Testis (tissue), 3 donors: Measurements from ENCODE around the gene METTL22. TPM values are rescaled to one million over a fixed set of nuclear protein-coding genes. Genes with fewer than 3 reads are reported as not detected.
A peak's percentile ranks its signal among the peaks of the same experiment; 100 is the strongest.

Experiments
- DNase-seq: peaks from one replicate; pipeline ENCODE4 v3.0.0-alpha.2; 2019
- H3K27ac ChIP-seq, 2 donors: fragments of 200-600 bp; sonication (generic); one replicate each; pipeline ENCODE4 v1.5.1; 2019
- H3K27me3 ChIP-seq: fragments of 200-600 bp; sonication (generic); one replicate; pipeline ENCODE4 v1.5.1; 2019
- H3K36me3 ChIP-seq: fragments of 200-600 bp; sonication (generic); one replicate; pipeline ENCODE4 v1.5.1; 2017; ENCODE audit warnings: low read depth; ENCODE audit errors: missing control alignments
- H3K4me1 ChIP-seq: fragments of 200-600 bp; sonication (generic); one replicate; pipeline ENCODE4 v1.5.1; 2019
- H3K4me3 ChIP-seq, 2 donors: fragments of 200-600 bp; sonication (generic); one replicate each; pipeline ENCODE4 v1.5.1; 2017 to 2019
- H3K9me3 ChIP-seq: fragments of 200-600 bp; sonication (generic); one replicate; pipeline ENCODE4 v1.5.1; 2017
- POLR2A ChIP-seq: fragments of 450-650 bp; IDR thresholded peaks from one replicate; pipeline ENCODE4 v1.6.1; 2017; ENCODE audit warnings: antibody characterized with exemption, mild to moderate bottlenecking, moderate library complexity
- WGBS, 2 donors: methylation state at CpG; one replicate each; pipeline ENCODE4 v1.1.5; 2018; 5-methylcytosine and 5-hydroxymethylcytosine counted together
- intact Hi-C: fragments of 100-400 bp; cut with DNase I; formaldehyde crosslinking; loops from one replicate; pipeline ENCODE4 v1.15.1; 2023; ENCODE audit warnings: low total_unique reads
- polyA plus RNA-seq: library from polyadenylated mRNA; stranded (reverse); fragments of 350-450 nt; fragmentation: Illumina TruSeq; extraction: RNeasy Lipid Tissue Mini Kit (QIAGEN cat#74804); gene quantifications from one replicate; pipeline ENCODE4 v1.2.3, GENCODE V29; 2014; ENCODE audit warnings: low read depth, low replicate concordance; ENCODE audit not compliant: insufficient read depth
- total RNA-seq, 2 donors: library from RNA; depleted of rRNA; stranded (reverse); fragments of >200 nt; gene quantifications; one replicate each; pipeline ENCODE4 v1.2.3, GENCODE V29; 2016
- TF ChIP-seq, protein P1 (sequence below), 3 experiments: fragments of 450-650 bp in 2 of 3; fragments of 200-600 bp in 1 of 3; sonication (generic) in 1 of 3; IDR thresholded peaks; one replicate each; pipeline ENCODE4 v1.5.1; 2016 to 2019; ENCODE audit warnings: antibody characterized with exemption in 3 of 3, mild to moderate bottlenecking in 2 of 3, moderate library complexity in 1 of 3

The METTL22 gene
- total and polyA plus RNA-seq, 3 donors from 2014 or later = 74.5 to 93.1 (median 85.6) TPM

DNA sequence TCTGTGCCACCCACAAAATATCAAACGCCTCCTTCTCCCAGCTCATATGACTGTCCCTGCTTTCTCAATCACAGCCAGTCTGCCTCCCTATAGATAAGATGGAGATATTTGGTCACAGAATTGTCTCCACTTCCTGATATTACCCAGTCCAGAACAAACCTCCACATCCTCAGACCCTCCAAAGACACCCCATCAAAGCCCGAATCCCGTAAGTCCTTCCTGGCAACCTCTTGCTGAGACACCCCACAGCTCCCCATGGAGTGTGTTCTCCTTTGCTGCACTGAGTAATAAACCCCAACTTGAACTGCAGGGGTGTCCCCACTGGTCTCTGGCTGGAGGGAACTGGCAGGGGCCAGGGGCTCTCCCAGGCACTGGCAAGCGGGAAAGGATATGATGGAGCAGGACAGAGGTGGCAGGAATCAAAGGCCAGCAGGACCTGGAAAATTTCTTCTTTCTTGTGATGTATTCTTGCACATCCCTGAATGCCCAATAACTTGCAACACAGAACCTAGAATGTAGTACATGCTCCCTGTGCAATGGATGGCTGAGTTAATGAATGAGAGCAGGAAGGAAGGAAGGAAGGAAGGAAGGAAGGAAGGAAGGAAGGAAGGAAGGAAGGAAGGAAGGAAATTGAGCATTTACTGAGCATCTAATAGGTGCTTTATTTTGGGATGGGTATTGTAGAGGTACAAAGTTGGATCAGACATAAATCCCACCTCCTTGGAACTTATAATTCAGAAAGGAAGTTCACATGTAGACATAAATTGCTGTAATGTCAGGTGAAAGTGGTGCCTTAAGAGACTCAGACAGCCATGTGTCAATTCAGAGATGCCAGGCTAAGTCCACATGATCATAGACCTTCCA, 45.1 kb upstream of the METTL22 start:
- intact Hi-C loops = no loop called here
- no peak for TF ChIP-seq POLR2A
- TF ChIP-seq, protein P1, sequence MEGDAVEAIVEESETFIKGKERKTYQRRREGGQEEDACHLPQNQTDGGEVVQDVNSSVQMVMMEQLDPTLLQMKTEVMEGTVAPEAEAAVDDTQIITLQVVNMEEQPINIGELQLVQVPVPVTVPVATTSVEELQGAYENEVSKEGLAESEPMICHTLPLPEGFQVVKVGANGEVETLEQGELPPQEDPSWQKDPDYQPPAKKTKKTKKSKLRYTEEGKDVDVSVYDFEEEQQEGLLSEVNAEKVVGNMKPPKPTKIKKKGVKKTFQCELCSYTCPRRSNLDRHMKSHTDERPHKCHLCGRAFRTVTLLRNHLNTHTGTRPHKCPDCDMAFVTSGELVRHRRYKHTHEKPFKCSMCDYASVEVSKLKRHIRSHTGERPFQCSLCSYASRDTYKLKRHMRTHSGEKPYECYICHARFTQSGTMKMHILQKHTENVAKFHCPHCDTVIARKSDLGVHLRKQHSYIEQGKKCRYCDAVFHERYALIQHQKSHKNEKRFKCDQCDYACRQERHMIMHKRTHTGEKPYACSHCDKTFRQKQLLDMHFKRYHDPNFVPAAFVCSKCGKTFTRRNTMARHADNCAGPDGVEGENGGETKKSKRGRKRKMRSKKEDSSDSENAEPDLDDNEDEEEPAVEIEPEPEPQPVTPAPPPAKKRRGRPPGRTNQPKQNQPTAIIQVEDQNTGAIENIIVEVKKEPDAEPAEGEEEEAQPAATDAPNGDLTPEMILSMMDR (IDR thresholded peaks at IDR 0.05) = no peak
- H3K27me3 ChIP-seq = no peaks in the 10 kb centered on the region

DNA sequence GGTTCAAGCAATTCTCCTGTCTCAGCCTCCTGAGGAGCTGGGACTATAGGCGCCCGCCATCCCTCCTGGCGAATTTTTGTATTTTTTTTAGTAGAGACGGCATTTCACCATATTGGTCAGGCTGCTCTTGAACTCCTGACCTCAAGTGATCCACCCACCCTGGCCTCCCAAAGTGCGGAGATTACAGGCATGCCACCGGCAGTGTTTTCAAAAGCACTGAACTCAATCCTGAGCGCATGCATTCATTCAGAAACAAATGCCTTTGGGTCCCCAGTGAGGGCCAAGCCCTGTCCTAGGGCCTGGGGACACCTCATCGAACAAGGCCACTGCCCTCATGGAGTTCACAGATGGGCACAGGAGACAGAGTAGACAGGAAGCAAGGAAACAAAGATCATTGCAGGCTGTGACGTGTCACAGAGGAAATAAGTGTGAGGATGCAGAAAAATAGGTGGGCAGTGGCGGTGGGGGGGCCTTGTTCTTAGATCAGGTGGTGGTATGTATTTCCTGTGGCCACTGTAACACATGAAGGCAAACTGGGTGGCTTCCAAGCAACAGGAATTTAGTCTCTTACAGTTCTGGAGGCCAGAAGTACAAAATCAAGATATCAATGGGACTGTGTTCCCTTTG, 43.7 kb upstream of the METTL22 start:
- Histone ChIP-seq H3K9me3 (no peaks in the 10 kb centered on the region), H3K27ac (no peak overlapping the region), H3K4me1 (no peaks in the 10 kb centered on the region), H3K27me3 (no peaks in the 10 kb centered on the region), H3K4me3 (no peak overlapping the region), H3K36me3 (no peaks in the 10 kb centered on the region)
- TF ChIP-seq, protein P1 (IDR thresholded peaks at IDR 0.05) = no peak
- no peak for TF ChIP-seq POLR2A
- DNase-seq = no peak
- intact Hi-C loops = no loop called here
- WGBS, 2 donors = 72 to 78% methylated on average over 10 of the region's 10 CpGs

More for the DNA sequence above, 45.1 kb upstream of the METTL22 start:
- Histone ChIP-seq H3K27ac (no peak overlapping the region), H3K4me3 (no peak overlapping the region), H3K9me3 (no peaks in the 10 kb centered on the region), H3K4me1 (no peaks in the 10 kb centered on the region), H3K36me3 (no peaks in the 10 kb centered on the region)
- no peak for DNase-seq
- WGBS, 2 donors = 82 to 87% methylated on average over 4 of the region's 4 CpGs

DNA sequence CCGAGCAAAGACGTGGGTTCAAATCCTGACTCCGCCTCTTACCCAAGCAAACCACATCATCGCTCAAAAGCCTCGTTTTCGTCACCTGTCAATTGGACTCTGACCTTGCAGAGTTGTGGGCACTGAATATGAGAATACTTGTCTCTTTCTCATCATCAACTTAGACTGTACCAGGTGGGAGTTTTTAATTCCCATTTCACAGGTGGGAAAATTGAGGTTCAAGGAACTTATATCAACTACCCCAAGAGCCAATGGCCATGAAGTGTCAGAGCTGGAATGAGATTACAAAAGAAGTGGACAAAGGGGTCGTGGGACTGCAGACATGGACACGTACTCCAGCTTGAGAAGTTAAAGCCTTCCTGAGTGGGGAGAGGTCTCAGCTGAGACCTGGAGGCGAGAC, 41.9 kb upstream of the METTL22 start:
- H3K9me3 ChIP-seq = no peaks in the 10 kb centered on the region
- no peaks in the 10 kb centered on the region for H3K36me3 ChIP-seq
- no peak overlapping the region for H3K27ac ChIP-seq
- no peaks in the 10 kb centered on the region for H3K4me1 ChIP-seq
- WGBS, 2 donors = 83 to 90% methylated on average over 9 of the region's 9 CpGs
- no peak overlapping the region for H3K4me3 ChIP-seq
- TF ChIP-seq POLR2A = no peak
- TF ChIP-seq, protein P1 (IDR thresholded peaks at IDR 0.05) = no peak
- no peaks in the 10 kb centered on the region for H3K27me3 ChIP-seq
- intact Hi-C loops = no loop called here
- no peak for DNase-seq

DNA sequence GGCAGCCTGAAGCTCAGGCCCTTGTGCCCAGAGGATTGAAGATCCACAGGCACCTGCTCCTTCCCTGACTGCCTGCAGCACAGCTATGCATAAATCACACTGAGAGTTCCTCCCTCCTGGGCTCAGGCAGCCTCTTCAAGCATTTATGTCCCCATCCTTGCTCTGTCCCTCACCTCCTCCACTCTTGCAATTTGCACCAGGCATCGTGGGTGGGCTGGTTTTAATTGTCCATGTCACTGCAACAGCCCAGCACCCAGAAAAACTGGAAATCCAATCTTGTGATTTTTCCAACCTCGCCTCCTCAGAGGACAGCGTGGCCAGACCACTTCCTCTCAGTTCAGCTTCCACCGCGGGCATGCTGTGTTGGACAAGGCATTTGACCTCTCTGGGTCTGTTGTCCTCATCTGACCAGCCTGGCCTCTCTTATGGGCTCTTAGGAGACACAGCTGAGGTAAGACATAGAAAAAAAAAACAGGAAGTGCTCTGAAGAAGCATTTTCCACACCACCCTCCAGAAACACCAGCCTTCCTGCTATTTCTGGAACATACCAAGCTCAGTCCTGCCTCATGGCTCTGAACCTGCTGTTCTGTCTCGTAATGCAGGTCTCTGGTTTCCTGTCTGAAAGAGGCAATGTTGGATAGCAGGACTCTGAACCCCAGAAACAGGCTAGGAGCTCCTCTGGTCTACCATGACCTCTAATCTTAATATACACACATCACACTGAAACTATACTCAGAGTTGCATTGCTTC, 39.5 kb upstream of the METTL22 start:
- intact Hi-C loops = no loop called here
- peak; percentile 23 for DNase-seq
- no peak for TF ChIP-seq POLR2A
- TF ChIP-seq, protein P1 (IDR thresholded peaks at IDR 0.05) = no peak
- H3K27ac ChIP-seq = no peak overlapping the region
- H3K4me3 ChIP-seq = no peak overlapping the region
- H3K27me3 ChIP-seq = no peaks in the 10 kb centered on the region
- H3K4me1 ChIP-seq = no peaks in the 10 kb centered on the region
- no peaks in the 10 kb centered on the region for H3K9me3 ChIP-seq
- WGBS, 2 donors = 39 to 48% methylated on average over 6 of the region's 6 CpGs
- no peaks in the 10 kb centered on the region for H3K36me3 ChIP-seq
